K562 (cell line): ENCODE data around the gene RAE1. TPM values are rescaled to one million over a fixed set of nuclear protein-coding genes. Genes with fewer than 3 reads are reported as not detected.
A peak's percentile ranks its signal among the peaks of the same experiment; 100 is the strongest.

Source experiments
- ATAC-seq: fragments of 200-7000 bp; cut with Tn5 transposase; 3 replicates; pipeline ENCODE4 v1.9.1; 2020; ENCODE audit warnings: moderate library complexity
- BruUV-seq: library from RNA; stranded (reverse); fragments of 400-500 nt; replicated peaks from 2 replicates; lab custom pipeline; 2021; lab: Mats Ljungman, UMichigan
- CTCF ChIA-PET: fragments of 300-600 bp; formaldehyde crosslinking; extraction: SDS; loops from one replicate; lab custom pipeline; 2021; ENCODE audit warnings: low intra/inter-chr PET ratio; lab: Yijun Ruan, JAX
- POLR2A ChIA-PET: fragments of 300-600, 350-650 bp; sonication (Branson Sonifier 250); formaldehyde crosslinking; extraction: SDS; loops from one replicate; lab custom pipeline; 2021; ENCODE audit warnings: antibody characterized with exemption, inconsistent platforms; lab: Yijun Ruan, JAX
- DNase-seq, 4 experiments: peaks; one replicate each; pipeline versions ENCODE4 v3.0.0 to v3.0.0-alpha.2; 2011 to 2018; ENCODE audit warnings: low spot score in 3 of 4, mixed read lengths in 3 of 4; ENCODE audit errors: extremely low read depth in 1 of 4
- FAIRE-seq: peaks from 2 replicates; lab custom pipeline; 2011; peaks lifted over from hg19 to GRCh38; lab: Jason Lieb, UNC
- H2AFZ ChIP-seq: 2 replicates; pipeline ENCODE4 v1.6.0; 2011; ENCODE audit warnings: low read depth, low read length, control low read depth, inconsistent platforms
- H3K27ac ChIP-seq: fragments of 200-600 bp; 3 replicates; pipeline ENCODE4 v1.8.0; 2011; ENCODE audit warnings: low read depth, mild to moderate bottlenecking, control low read depth, inconsistent platforms, low read length, moderate library complexity, mixed read lengths; ENCODE audit errors: extremely low read depth
- H3K27me3 ChIP-seq, 2 experiments: fragments of 300-600 bp in 1 of 2; 2 replicates in 1 of 2; 3 replicates in 1 of 2; pipeline versions ENCODE4 v1.6.0 to v1.8.0; 2011; ENCODE audit warnings: inconsistent platforms in 2 of 2, low read length in 2 of 2, mild to moderate bottlenecking in 1 of 2, mixed read lengths in 1 of 2, moderate library complexity in 1 of 2; ENCODE audit not compliant: control insufficient read depth in 2 of 2, insufficient read depth in 2 of 2
- H3K36me3 ChIP-seq: fragments of 300-600 bp; 3 replicates; pipeline ENCODE4 v1.8.0; 2011; ENCODE audit warnings: mild to moderate bottlenecking, low read length, inconsistent platforms; ENCODE audit not compliant: control insufficient read depth, insufficient read depth
- H3K4me1 ChIP-seq, 2 experiments: fragments of 200-600 bp in 1 of 2; replicated peaks in 1 of 2; 2 replicates in 1 of 2; 3 replicates in 1 of 2; pipeline versions ENCODE4 v1.5.1 to v1.8.0; 2011; ENCODE audit warnings: inconsistent platforms in 2 of 2, low read length in 2 of 2, mild to moderate bottlenecking in 1 of 2, mixed read lengths in 1 of 2, moderate library complexity in 1 of 2; ENCODE audit not compliant: control insufficient read depth in 2 of 2, insufficient read depth in 2 of 2
- H3K4me2 ChIP-seq: 2 replicates; pipeline ENCODE4 v1.6.1; 2011; ENCODE audit warnings: low read length, control low read depth, inconsistent platforms, mixed read lengths; ENCODE audit not compliant: insufficient read depth
- H3K4me3 ChIP-seq: fragments of 200-600 bp; sonication (generic), shearing (Covaris generic); 2 replicates; pipeline ENCODE4 v1.5.1; 2016; ENCODE audit warnings: control low read depth, inconsistent platforms
- H3K79me2 ChIP-seq: fragments of 200-600 bp; 3 replicates; pipeline ENCODE4 v1.8.0; 2011; ENCODE audit warnings: low read length, inconsistent platforms; ENCODE audit not compliant: control insufficient read depth, insufficient read depth
- H3K9ac ChIP-seq, 2 experiments: 2 replicates each; pipeline versions ENCODE4 v1.6.0 to v1.6.1; 2011; ENCODE audit warnings: low read depth in 2 of 2, low read length in 2 of 2, control low read depth in 1 of 2, inconsistent platforms in 1 of 2, mild to moderate bottlenecking in 1 of 2, mixed read lengths in 1 of 2; ENCODE audit not compliant: insufficient read depth in 1 of 2
- H3K9me1 ChIP-seq: one replicate; pipeline ENCODE4 v1.6.0; 2011; ENCODE audit warnings: inconsistent platforms, mild to moderate bottlenecking, low read length, moderate library complexity; ENCODE audit not compliant: control insufficient read depth, insufficient read depth
- H3K9me3 ChIP-seq: replicated peaks from 2 replicates; pipeline ENCODE4 v1.5.1; 2011; ENCODE audit warnings: low read depth, low read length, inconsistent platforms; ENCODE audit not compliant: control insufficient read depth, insufficient read depth
- H4K20me1 ChIP-seq: replicated peaks from 2 replicates; pipeline ENCODE4 v1.6.1; 2011; ENCODE audit warnings: low read length, inconsistent platforms, mixed read lengths; ENCODE audit not compliant: control insufficient read depth, insufficient read depth
- KDM1A ChIP-seq, 2 experiments: fragments of 450-650 bp; IDR thresholded peaks; 2 replicates each; pipeline ENCODE4 v1.6.1; 2016; ENCODE audit warnings: mild to moderate bottlenecking in 2 of 2
- whole genome bisulfite sequencing: fragments of 100-300 bp; shearing (Covaris generic); methylation state at CpG from one replicate; pipeline ENCODE4 v1.1.6; 2016; ENCODE audit warnings: low coverage, mixed read lengths; ENCODE audit not compliant: insufficient coverage; ENCODE audit errors: missing lambda C conversion rate; 5-methylcytosine and 5-hydroxymethylcytosine counted together
- in situ Hi-C: fragments of 300-500 bp; cut with MboI; formaldehyde crosslinking; loops from 4 replicates; pipeline ENCODE4 v1.15.0; 2018; ENCODE audit warnings: inconsistent platforms, mixed read lengths
- intact Hi-C: fragments of 100-400 bp; cut with micrococcal nuclease; formaldehyde crosslinking; loops from 2 replicates; pipeline ENCODE4 v1.14.2; 2022
- polyA plus RNA-seq, 8 experiments: library from polyadenylated mRNA; depleted of rRNA in 4 of 8; stranded (reverse) in 5 of 8; unstranded in 3 of 8; fragments of >200 nt; fragmentation: Nextera tagmentation in 2 of 8; fragmentation: Illumina TruSeq in 1 of 8; extraction: Ambion mirVana in 2 of 8; extraction: Trizol in 1 of 8; gene quantifications; 2 replicates each; pipeline versions ENCODE4 v1.2.1 to v1.2.3, GENCODE V29; 2011 to 2014; ENCODE audit warnings: inconsistent platforms in 1 of 8, missing spikeins in 1 of 8
- total RNA-seq, 7 experiments: library from RNA; depleted of rRNA in 6 of 7; stranded (reverse); fragments of >200 nt in 6 of 7; fragmentation: Illumina TruSeq in 2 of 7; extraction: Trizol in 2 of 7; gene quantifications; 2 replicates each; pipeline versions ENCODE4 v1.2.1 to v1.2.3, GENCODE V29; 2011 to 2021; ENCODE audit warnings: low replicate concordance in 1 of 7
- TF ChIP-seq, protein P1 (sequence below): fragments of 450-650 bp; IDR thresholded peaks from 2 replicates; pipeline ENCODE4 v1.6.1; 2016; ENCODE audit warnings: low read depth

Gene RAE1
- total and polyA plus RNA-seq, 9 of the 15 experiments (the other 6 are each of a cell fraction or from before 2014, with no cell fraction given): 33.7 to 248 (median 77.7) TPM

DNA sequence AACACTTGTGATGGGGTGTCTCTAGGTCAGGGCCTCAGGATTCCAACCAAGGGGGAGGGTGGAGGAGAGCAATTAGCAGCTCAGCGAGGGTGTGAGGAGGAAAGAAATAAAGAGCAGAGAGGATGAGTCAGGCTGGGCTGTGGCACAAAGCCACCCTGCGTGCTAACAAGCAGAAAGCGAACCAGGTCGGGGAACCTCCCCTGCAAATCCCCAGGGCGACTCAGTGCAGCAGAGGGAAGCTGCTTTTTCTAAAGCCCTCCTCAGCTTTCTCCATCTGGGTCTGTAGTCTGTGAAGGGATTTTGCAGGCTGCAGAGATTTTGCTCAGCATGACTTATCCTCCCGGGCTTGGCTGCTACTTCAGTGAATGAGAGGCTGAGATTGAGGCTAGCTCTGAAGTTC lies 28.0 kb upstream of the RAE1 start:
- in situ Hi-C loops: no loop called here
- Histone ChIP-seq H3K27ac (no peak overlapping the region), H3K27me3 (peaks cover 35 to 42% of the 10 kb centered on the region in 2 experiments; a peak in 4 of 5 replicates), H4K20me1 (0 out of 2 replicates have a peak, but pooled peaks cover 4% of the 10 kb centered on the region), H3K4me1 (no peaks in the 10 kb centered on the region), H3K9ac (no peak overlapping the region), H3K9me1 (no peaks in the 10 kb centered on the region), H3K4me2 (no peak overlapping the region), H3K9me3 (no peaks in the 10 kb centered on the region), H3K79me2 (no peaks in the 10 kb centered on the region), H2AFZ (no peak overlapping the region), H3K36me3 (no peaks in the 10 kb centered on the region), H3K4me3 (no peak overlapping the region)
- no TSS peak for BruUV-seq
- ATAC-seq (no peak), FAIRE-seq (no peak), DNase-seq (no peak)
- POLR2A ChIA-PET: no interaction called here
- 0 out of 4 replicates have a peak, but pooled peaks have one; percentile 8 to 22 for TF ChIP-seq KDM1A (IDR thresholded peaks at IDR 0.05)
- TF ChIP-seq, protein P1, sequence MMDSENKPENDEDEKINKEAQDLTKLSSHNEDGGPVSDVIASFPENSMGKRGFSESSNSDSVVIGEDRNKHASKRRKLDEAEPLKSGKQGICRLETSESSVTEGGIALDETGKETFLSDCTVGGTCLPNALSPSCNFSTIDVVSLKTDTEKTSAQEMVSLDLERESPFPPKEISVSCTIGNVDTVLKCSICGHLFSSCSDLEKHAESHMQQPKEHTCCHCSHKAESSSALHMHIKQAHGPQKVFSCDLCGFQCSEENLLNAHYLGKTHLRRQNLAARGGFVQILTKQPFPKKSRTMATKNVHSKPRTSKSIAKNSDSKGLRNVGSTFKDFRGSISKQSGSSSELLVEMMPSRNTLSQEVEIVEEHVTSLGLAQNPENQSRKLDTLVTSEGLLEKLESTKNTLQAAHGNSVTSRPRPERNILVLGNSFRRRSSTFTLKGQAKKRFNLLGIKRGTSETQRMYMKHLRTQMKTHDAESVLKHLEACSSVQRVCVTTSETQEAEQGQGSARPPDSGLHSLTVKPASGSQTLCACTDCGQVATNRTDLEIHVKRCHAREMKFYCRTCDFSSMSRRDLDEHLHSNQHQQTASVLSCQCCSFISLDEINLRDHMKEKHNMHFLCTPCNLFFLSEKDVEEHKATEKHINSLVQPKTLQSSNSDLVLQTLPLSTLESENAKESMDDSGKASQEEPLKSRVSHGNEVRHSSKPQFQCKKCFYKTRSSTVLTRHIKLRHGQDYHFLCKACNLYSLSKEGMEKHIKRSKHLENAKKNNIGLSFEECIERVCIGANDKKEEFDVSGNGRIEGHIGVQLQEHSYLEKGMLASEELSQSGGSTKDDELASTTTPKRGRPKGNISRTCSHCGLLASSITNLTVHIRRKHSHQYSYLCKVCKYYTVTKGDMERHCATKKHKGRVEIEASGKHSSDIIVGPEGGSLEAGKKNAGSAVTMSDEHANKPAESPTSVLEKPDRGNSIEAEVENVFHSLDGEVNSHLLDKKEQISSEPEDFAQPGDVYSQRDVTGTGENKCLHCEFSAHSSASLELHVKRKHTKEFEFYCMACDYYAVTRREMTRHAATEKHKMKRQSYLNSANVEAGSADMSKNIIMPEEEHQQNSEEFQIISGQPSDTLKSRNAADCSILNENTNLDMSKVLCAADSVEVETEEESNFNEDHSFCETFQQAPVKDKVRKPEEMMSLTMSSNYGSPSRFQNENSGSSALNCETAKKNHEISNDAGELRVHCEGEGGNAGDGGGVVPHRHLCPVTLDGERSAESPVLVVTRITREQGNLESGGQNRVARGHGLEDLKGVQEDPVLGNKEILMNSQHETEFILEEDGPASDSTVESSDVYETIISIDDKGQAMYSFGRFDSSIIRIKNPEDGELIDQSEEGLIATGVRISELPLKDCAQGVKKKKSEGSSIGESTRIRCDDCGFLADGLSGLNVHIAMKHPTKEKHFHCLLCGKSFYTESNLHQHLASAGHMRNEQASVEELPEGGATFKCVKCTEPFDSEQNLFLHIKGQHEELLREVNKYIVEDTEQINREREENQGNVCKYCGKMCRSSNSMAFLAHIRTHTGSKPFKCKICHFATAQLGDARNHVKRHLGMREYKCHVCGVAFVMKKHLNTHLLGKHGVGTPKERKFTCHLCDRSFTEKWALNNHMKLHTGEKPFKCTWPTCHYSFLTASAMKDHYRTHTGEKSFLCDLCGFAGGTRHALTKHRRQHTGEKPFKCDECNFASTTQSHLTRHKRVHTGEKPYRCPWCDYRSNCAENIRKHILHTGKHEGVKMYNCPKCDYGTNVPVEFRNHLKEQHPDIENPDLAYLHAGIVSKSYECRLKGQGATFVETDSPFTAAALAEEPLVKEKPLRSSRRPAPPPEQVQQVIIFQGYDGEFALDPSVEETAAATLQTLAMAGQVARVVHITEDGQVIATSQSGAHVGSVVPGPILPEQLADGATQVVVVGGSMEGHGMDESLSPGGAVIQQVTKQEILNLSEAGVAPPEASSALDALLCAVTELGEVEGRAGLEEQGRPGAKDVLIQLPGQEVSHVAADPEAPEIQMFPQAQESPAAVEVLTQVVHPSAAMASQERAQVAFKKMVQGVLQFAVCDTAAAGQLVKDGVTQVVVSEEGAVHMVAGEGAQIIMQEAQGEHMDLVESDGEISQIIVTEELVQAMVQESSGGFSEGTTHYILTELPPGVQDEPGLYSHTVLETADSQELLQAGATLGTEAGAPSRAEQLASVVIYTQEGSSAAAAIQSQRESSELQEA: no peak
- CTCF ChIA-PET: no interaction called here
- 3% methylated on average over 6 of the region's 6 CpGs for WGBS
- intact Hi-C loops: no loop called here
